GM18870 (cell line): Measurements from ENCODE around the gene SGPL1.

Experiments
- ATAC-seq: cut with Tn5 transposase; IDR thresholded peaks from one replicate; pipeline ENCODE4 v1.9.1; 2021; ENCODE audit warnings: moderate library complexity; ENCODE audit not compliant: unreplicated experiment

The SGPL1 gene

GRCh38 chr10:70779511-70780369 is 36.0 kb upstream of the SGPL1 start:
- no peak for ATAC-seq

GRCh38 chr10:70780370-70780760 is 35.4 kb upstream of the SGPL1 start:
- ATAC-seq: no peak

DNA sequence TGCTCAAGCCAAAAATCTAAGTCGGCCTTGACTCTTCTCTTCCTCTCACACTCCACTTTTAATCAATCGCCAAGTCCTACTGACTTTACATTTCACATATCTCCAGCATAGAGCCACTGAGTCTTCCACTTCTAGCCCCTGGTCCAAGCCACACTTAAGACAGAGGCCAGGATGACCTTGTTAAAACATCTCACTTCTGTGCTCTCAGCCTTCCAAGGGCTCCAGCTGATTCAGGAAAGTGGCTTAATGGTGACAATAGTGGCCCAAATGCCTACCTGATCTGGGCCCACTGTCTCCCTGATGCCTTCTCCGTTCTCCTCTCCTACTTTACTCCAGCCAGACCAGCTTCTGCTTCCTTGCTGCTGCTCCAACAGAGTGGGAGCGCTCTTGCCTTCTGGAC is 35.0 kb upstream of the SGPL1 start:
- ATAC-seq: no peak

GRCh38 chr10:70781461-70782051 is 34.2 kb upstream of the SGPL1 start:
- no peak for ATAC-seq

DNA sequence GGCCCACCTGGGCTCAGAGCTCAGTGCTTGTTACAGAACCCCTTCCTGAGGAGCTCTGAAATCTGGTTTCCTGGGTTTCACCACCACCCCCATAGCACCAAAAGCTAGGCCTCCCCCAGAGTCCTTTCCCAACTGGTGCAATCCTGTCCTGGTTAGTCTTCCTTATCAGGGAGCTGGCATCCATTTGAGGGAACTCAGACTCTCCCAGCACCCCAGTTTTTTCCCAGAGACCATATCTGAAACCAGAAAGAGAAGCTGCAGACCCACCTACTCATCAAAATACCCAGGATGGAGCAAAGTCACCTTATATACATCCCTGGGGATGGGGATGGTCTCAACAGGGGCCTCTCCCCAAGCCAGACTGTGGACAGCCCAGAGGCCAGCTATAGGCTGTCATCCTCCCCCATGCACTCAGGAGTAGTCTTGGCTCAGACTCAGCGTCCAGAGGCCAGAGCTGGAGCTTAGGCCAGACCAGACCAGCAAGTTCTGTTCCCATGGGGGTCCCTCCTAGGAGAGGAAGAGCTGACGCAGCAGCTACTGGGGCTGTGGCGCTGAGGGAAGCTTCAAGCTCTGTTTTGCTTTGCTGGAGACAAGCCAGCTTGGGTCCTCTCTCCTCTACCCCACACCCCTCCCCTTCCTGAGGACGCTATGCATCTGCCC is 33.5 kb upstream of the SGPL1 start:
- no peak for ATAC-seq

- ATAC-seq: no peak
These were observed 32.7 kb upstream of the SGPL1 start for GRCh38 chr10:70782746-70783680.

DNA sequence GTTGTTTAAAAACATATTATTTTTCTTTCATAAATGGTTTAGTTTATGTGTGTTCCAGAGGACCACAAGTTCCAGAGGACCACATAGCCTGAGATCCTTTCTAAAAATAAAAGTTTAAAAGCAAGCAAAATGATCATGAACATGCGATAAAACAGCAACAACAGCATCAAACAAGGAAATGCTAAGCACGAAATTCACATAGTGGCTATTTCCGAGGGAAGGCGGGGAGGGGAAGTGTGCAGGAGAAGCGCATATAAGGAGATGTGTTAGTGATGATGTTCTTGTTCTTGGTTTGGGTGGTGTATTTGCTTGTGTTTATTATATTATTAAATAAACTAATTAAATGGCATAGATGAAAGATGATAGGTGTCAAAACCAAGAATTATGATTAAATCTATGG is 31.7 kb upstream of the SGPL1 start:
- ATAC-seq: no peak

DNA sequence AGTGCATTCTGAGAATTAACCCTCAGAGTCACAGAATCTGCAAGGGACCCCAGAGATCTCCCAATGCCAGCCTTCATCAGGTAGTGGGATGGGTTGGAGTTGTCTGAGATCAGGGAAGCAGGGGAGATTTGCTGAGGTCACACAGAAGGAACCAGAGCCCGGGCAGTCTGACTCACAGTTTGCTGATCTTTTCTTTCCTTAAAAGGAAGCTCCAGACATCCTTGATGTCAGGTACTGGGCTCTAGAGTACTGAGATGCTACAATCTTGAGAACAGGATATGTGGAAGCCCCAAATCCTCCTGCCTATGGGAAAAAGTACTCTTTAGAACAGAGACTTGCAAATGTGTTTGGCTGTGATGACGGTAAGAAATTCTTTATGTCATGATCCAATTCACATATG is 31.3 kb upstream of the SGPL1 start:
- no peak for ATAC-seq

DNA sequence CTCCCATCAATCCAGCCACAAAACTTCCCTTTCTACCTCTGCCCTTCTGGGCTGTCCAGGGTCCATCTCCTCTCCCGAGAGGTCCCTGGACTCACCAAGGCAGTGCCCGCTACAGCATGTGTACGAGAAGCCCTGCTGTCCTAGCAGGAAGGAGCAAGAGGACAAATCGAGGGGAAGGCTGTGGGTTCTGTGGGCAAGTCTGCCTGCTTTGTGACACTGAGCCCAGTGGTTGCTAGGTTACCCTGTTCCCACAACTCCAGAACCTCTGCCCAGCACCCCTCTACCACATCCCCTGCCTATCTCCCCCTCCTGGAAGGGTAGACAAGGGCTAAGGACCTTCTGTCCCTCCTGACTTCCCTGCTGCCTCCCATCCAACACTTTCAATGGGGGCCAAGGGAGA is 30.6 kb upstream of the SGPL1 start, which contains the start of gene TBATA:
Gene TBATA (minus strand): TSS at position 188 of the 400 bp plus-strand sequence. CDS start 1,998 bp downstream, outside the sequence.
- no peak for ATAC-seq

GRCh38 chr10:70786799-70787415 is 28.8 kb upstream of the SGPL1 start:
- ATAC-seq: no peak

GRCh38 chr10:70791386-70792039 is 24.2 kb upstream of the SGPL1 start:
- no peak for ATAC-seq

DNA sequence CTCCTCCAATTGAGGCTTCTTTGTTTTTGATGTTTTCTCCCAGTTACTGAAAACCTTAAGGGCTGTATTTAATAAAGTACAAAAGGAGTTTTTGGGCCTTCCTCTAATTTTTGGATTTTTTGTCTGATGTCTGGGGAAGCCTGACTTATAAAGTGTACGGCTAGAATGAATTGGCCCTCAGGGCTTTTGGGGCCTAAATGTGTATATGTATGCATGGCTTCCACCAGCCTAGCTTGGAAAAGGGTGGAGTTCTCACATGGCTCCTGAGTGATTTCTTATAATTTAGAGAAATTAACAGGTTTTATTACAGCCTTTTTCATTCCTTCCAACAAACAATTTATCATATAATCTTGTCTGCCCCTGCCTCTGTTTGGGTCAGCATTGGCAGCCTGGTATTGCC is 20.1 kb upstream of the SGPL1 start:
- no peak for ATAC-seq

GRCh38 chr10:70797840-70798239 is 17.9 kb upstream of the SGPL1 start:
- ATAC-seq: no peak

- no peak for ATAC-seq
These were observed 16.6 kb upstream of the SGPL1 start for GRCh38 chr10:70799124-70799523.

DNA sequence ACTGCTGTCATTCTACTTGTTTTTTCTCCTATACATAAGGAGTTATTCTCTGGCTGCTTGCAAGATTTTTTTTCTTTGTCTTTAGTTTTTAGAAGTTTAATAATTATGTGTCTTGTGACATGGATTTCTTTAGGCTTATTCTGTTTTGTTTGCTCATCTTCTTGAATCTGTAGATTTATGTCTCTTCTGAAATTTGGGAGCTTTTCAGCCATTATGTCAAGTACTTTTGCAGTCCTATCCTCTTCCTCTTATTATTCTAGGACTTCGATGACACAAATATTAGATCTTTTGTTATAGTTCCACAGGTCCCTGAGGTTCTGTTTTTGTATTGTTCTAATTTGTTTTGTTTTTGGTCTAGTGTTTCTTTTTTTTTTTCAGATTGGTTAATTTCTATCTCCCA is 13.9 kb upstream of the SGPL1 start:
- ATAC-seq: no peak

- no peak for ATAC-seq
These were observed 11.8 kb upstream of the SGPL1 start for GRCh38 chr10:70803775-70804420.

DNA sequence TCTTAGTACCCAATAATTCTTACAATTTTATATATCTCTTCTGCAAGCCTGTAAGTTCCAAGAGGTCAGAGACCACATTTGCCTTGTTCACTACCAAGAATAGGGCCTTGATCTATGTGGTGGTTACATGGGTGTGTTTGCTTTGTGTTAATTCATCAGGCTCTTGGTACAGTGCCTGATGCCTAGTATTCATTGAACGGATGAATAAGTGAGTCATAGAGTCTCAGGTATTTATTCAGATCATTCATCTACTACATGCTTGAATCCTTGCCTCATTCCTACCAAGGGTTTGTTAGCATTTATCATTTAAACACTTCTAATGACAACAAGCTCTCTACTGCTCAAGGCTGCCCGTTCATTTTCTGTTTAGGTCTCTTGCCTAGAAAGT is 11.3 kb upstream of the SGPL1 start:
- no peak for ATAC-seq

DNA sequence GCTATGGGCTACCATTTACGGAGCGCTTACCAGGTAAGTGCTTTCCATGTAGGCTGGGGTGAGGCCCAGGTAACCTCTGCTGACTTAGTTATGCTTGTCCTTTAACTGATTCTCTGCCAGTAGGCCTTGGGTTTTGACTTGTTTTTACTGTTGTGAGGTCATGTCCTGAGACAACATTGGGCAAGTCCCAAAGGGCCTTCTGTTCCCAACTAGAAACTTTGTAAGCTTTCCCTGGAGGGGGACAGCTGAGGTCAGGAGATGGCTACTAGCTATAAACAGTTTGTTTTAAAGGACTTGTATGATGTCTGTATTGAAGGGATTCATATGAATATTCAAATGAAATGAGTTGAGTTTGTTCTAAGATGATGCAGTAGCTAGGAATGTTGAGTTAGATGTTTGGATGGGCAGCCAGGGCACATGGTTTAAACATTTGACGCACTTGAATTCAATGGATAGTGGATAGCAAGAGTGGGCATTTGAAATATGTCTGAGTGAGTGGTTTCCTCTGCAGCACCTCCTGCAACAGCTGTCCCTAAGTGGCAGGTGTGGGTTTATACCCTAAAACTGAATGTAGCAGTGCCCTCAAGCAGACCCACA is 10.0 kb upstream of the SGPL1 start:
- ATAC-seq: no peak

DNA sequence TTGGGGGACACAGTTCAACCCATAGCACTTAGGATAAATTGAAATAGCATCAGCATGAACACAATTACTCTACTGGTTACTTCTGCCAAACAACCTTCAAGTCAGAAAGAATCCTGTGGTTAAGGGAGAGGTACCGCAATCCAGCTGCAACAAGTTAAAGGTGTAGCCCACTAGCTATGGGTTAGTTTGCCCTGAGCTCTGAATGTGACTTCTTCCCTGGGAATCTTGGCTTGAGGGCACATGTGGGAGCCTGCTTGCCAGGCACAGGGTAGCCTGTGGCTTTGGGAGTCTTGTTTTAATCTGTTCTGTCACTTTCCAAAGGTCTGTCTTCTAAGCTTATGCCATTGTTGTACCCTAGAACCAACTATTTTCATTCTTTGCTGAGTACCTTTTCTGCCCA is 8.9 kb upstream of the SGPL1 start:
- no peak for ATAC-seq
